ENCODE data around the gene NKAIN2. TPM values are rescaled to one million over a fixed set of nuclear protein-coding genes. Genes with fewer than 3 reads are reported as not detected.

NKAIN2 gene
- total RNA-seq, 2 donors from 2014 or later = 0.31 to 2.3 TPM

DNA sequence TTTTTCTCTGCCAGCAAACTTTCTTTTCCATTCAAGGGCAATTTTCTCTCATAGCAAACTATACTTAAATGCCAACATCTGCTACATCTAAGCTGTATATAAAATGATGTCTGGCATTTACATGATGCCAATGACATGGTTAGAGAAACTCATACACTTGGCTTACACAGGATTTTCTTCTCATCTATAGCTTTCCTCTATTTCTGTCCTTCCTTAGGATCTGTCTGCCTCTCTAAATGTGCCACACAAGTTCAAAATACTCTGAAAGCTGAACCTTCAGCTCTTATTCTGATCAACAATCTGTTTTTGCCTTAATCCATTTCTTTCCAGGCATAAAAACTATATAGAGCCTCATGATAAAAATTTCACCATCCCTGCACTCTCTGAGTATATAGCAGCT is 867.7 kb downstream of the NKAIN2 start:
- no peaks in the 10 kb centered on the region for H3K36me3 ChIP-seq
- no peaks in the 10 kb centered on the region for H3K4me1 ChIP-seq
- H3K9me3 ChIP-seq = peaks cover 0 to 29% of the 10 kb centered on the region in 2 donors
- TF ChIP-seq, protein P1, sequence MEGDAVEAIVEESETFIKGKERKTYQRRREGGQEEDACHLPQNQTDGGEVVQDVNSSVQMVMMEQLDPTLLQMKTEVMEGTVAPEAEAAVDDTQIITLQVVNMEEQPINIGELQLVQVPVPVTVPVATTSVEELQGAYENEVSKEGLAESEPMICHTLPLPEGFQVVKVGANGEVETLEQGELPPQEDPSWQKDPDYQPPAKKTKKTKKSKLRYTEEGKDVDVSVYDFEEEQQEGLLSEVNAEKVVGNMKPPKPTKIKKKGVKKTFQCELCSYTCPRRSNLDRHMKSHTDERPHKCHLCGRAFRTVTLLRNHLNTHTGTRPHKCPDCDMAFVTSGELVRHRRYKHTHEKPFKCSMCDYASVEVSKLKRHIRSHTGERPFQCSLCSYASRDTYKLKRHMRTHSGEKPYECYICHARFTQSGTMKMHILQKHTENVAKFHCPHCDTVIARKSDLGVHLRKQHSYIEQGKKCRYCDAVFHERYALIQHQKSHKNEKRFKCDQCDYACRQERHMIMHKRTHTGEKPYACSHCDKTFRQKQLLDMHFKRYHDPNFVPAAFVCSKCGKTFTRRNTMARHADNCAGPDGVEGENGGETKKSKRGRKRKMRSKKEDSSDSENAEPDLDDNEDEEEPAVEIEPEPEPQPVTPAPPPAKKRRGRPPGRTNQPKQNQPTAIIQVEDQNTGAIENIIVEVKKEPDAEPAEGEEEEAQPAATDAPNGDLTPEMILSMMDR (IDR thresholded peaks at IDR 0.05) = no peak
- DNase-seq (ENCODE audit: low spot score) = no peak
- H3K27me3 ChIP-seq = no peaks in the 10 kb centered on the region
- H3K4me3 ChIP-seq = no peak overlapping the region
- no peak overlapping the region for H3K27ac ChIP-seq

GRCh38 chr6:124674042-124674441 is 870.4 kb downstream of the NKAIN2 start:
- no peak overlapping the region for H3K4me3 ChIP-seq
- no peaks in the 10 kb centered on the region for H3K27me3 ChIP-seq
- no peak for DNase-seq (ENCODE audit: low spot score)
- H3K9me3 ChIP-seq = peaks cover 0 to 55% of the 10 kb centered on the region in 2 donors
- no peaks in the 10 kb centered on the region for H3K4me1 ChIP-seq
- TF ChIP-seq, protein P1 (IDR thresholded peaks at IDR 0.05) = no peak
- no peaks in the 10 kb centered on the region for H3K36me3 ChIP-seq
- H3K27ac ChIP-seq = no peak overlapping the region

GRCh38 chr6:124676033-124676432 is 872.4 kb downstream of the NKAIN2 start:
- H3K4me1 ChIP-seq = no peaks in the 10 kb centered on the region
- no peak overlapping the region for H3K4me3 ChIP-seq
- no peak overlapping the region for H3K27ac ChIP-seq
- no peaks in the 10 kb centered on the region for H3K36me3 ChIP-seq
- no peak for DNase-seq (ENCODE audit: low spot score)
- peaks cover 0 to 56% of the 10 kb centered on the region in 2 donors for H3K9me3 ChIP-seq
- H3K27me3 ChIP-seq = no peaks in the 10 kb centered on the region
- TF ChIP-seq, protein P1 (IDR thresholded peaks at IDR 0.05) = no peak

- Histone ChIP-seq H3K4me3 (no peak overlapping the region), H3K27me3 (no peaks in the 10 kb centered on the region), H3K36me3 (no peaks in the 10 kb centered on the region), H3K4me1 (no peaks in the 10 kb centered on the region), H3K27ac (no peak overlapping the region), H3K9me3 (peaks cover 0 to 52% of the 10 kb centered on the region in 2 donors)
- TF ChIP-seq, protein P1 (IDR thresholded peaks at IDR 0.05) = no peak
- no peak for DNase-seq (ENCODE audit: low spot score)
These were observed 874.2 kb downstream of the NKAIN2 start for GRCh38 chr6:124677874-124678273.

GRCh38 chr6:124679387-124679786 is 875.7 kb downstream of the NKAIN2 start:
- no peak for DNase-seq (ENCODE audit: low spot score)
- no peaks in the 10 kb centered on the region for H3K4me1 ChIP-seq
- TF ChIP-seq, protein P1 (IDR thresholded peaks at IDR 0.05) = no peak
- H3K27ac ChIP-seq = no peak overlapping the region
- no peaks in the 10 kb centered on the region for H3K36me3 ChIP-seq
- no peak overlapping the region for H3K4me3 ChIP-seq
- H3K27me3 ChIP-seq = no peaks in the 10 kb centered on the region
- H3K9me3 ChIP-seq = peaks cover 0 to 37% of the 10 kb centered on the region in 2 donors

GRCh38 chr6:124682751-124683150 is 879.1 kb downstream of the NKAIN2 start:
- Histone ChIP-seq H3K4me3 (no peak overlapping the region), H3K4me1 (no peaks in the 10 kb centered on the region), H3K27ac (no peak overlapping the region), H3K36me3 (no peaks in the 10 kb centered on the region), H3K9me3 (peaks cover 0 to 20% of the 10 kb centered on the region in 2 donors), H3K27me3 (no peaks in the 10 kb centered on the region)
- TF ChIP-seq, protein P1 (IDR thresholded peaks at IDR 0.05) = no peak
- no peak for DNase-seq (ENCODE audit: low spot score)
